Esophagus (tissue), 2 donors: ENCODE measurements around the gene TUBB4A. TPM values are rescaled to one million over a fixed set of nuclear protein-coding genes. Genes with fewer than 3 reads are reported as not detected.
"Not testable (repeated sequence)": the region's sequence is repeated elsewhere in the genome, so short reads cannot be mapped to it uniquely, and the experiment has no call there.

Experiments used
- H3K27ac ChIP-seq, 2 donors: one replicate each; pipeline ENCODE4 v1.5.1; 2013; ENCODE audit warnings: low read depth in 2 of 2, mild to moderate bottlenecking in 2 of 2, inconsistent platforms in 1 of 2, low read length in 1 of 2, moderate library complexity in 1 of 2
- H3K27me3 ChIP-seq, 2 donors: one replicate each; pipeline ENCODE4 v1.6.1; 2013; ENCODE audit warnings: low read length in 2 of 2, control low read depth in 1 of 2, mild to moderate bottlenecking in 1 of 2; ENCODE audit not compliant: insufficient read depth in 2 of 2, control insufficient read depth in 1 of 2
- H3K36me3 ChIP-seq, 2 donors: one replicate each; pipeline ENCODE4 v1.6.1; 2013; ENCODE audit warnings: low read length in 1 of 2; ENCODE audit not compliant: control insufficient read depth in 2 of 2, insufficient read depth in 2 of 2
- H3K4me1 ChIP-seq, 2 donors: one replicate each; pipeline ENCODE4 v1.6.1; 2013; ENCODE audit warnings: low read length in 1 of 2; ENCODE audit not compliant: control insufficient read depth in 2 of 2, insufficient read depth in 2 of 2
- H3K4me3 ChIP-seq, 2 donors: one replicate each; pipeline ENCODE4 v1.5.1; 2013; ENCODE audit warnings: low read length in 2 of 2, mild to moderate bottlenecking in 2 of 2, low read depth in 1 of 2, moderate library complexity in 1 of 2
- H3K9me3 ChIP-seq, 2 donors: one replicate each; pipeline ENCODE4 v1.6.1; 2013; ENCODE audit warnings: mild to moderate bottlenecking in 2 of 2, low read depth in 1 of 2, low read length in 1 of 2, moderate library complexity in 1 of 2; ENCODE audit not compliant: control insufficient read depth in 2 of 2, insufficient read depth in 1 of 2
- WGBS, 2 donors: extraction: QIAGEN DNeasy Blood & Tissue Kit; methylation state at CpG; one replicate each; pipeline ENCODE4 v1.1.7; 2013; 5-methylcytosine and 5-hydroxymethylcytosine counted together
- polyA plus RNA-seq, 2 donors: library from polyadenylated mRNA; stranded (reverse); fragments of 200-250 nt; gene quantifications; one replicate each; pipeline ENCODE4 v1.2.3, GENCODE V29; 2013
- donor health status: healthy with polysubstance abuse.
- donor health status: Bipolar disorder and iron deficiency.

TUBB4A gene
- polyA plus RNA-seq, 2 donors: 0.06 to 0.16 TPM

GRCh38 chr19:6516018-6516658, 14.0 kb upstream of the TUBB4A start:
- Histone ChIP-seq H3K9me3 (no peaks in the 10 kb centered on the region), H3K27ac (peak overlapping the region; percentile 14 to 77), H3K4me3 (peak overlapping the region; percentile 54 to 61), H3K27me3 (no peaks in the 10 kb centered on the region), H3K4me1 (peaks cover 0 to 4% of the 10 kb centered on the region in 2 donors), H3K36me3 (no peaks in the 10 kb centered on the region)
- 0 to 2% methylated on average over 26 of the region's 26 CpGs for WGBS, 2 donors

GRCh38 chr19:6514926-6515544, 12.9 kb upstream of the TUBB4A start:
- H3K9me3 ChIP-seq: no peaks in the 10 kb centered on the region
- H3K27me3 ChIP-seq: no peaks in the 10 kb centered on the region
- no peak overlapping the region for H3K27ac ChIP-seq
- H3K4me3 ChIP-seq: no peak overlapping the region
- WGBS, 2 donors: 83 to 88% methylated on average over 15 of the region's 15 CpGs
- no peaks in the 10 kb centered on the region for H3K36me3 ChIP-seq
- peaks cover 0 to 4% of the 10 kb centered on the region in 2 donors for H3K4me1 ChIP-seq

GRCh38 chr19:6514089-6514488, 12.0 kb upstream of the TUBB4A start:
- Histone ChIP-seq H3K4me1 (peaks cover 0 to 4% of the 10 kb centered on the region in 2 donors), H3K27ac (no peak overlapping the region)
- 66 to 77% methylated on average over 9 of the region's 9 CpGs for WGBS, 2 donors

GRCh38 chr19:6510618-6511017, 8.5 kb upstream of the TUBB4A start:
- Histone ChIP-seq H3K4me3 (no peak overlapping the region), H3K27ac (no peak overlapping the region), H3K9me3 (no peaks in the 10 kb centered on the region), H3K36me3 (no peaks in the 10 kb centered on the region), H3K27me3 (no peaks in the 10 kb centered on the region), H3K4me1 (no peaks in the 10 kb centered on the region)
- WGBS, 2 donors: 86 to 93% methylated on average over 7 of the region's 7 CpGs

More at GRCh38 chr19:6514089-6514488, 12.0 kb upstream of the TUBB4A start:
- H3K9me3 ChIP-seq: no peaks in the 10 kb centered on the region
- H3K36me3 ChIP-seq: no peaks in the 10 kb centered on the region
- no peak overlapping the region for H3K4me3 ChIP-seq
- H3K27me3 ChIP-seq: no peaks in the 10 kb centered on the region

GRCh38 chr19:6509118-6509971, 7.2 kb upstream of the TUBB4A start:
- 63 to 71% methylated on average over 20 of the region's 20 CpGs for WGBS, 2 donors
- Histone ChIP-seq H3K4me1 (no peaks in the 10 kb centered on the region), H3K27me3 (no peaks in the 10 kb centered on the region), H3K4me3 (no peak overlapping the region), H3K36me3 (no peaks in the 10 kb centered on the region), H3K27ac (no peak overlapping the region), H3K9me3 (no peaks in the 10 kb centered on the region)

GRCh38 chr19:6508028-6508771, 6.1 kb upstream of the TUBB4A start:
- H3K4me3 ChIP-seq, H3K27me3 ChIP-seq, H3K4me1 ChIP-seq, H3K36me3 ChIP-seq, H3K9me3 ChIP-seq, H3K27ac ChIP-seq: not testable (repeated sequence)
- WGBS, 2 donors: 83 to 85% methylated on average over 9 of the region's 9 CpGs

- H3K36me3 ChIP-seq: no peaks in the 10 kb centered on the region
- no peak overlapping the region for H3K27ac ChIP-seq
- no peaks in the 10 kb centered on the region for H3K9me3 ChIP-seq
- peaks cover 0 to 8% of the 10 kb centered on the region in 2 donors for H3K4me1 ChIP-seq
- H3K4me3 ChIP-seq: no peak overlapping the region
- peaks cover 0 to 4% of the 10 kb centered on the region in 2 donors for H3K27me3 ChIP-seq
- 82 to 83% methylated on average over 9 of the region's 9 CpGs for WGBS, 2 donors
Measured at GRCh38 chr19:6503407-6504201, 1.5 kb upstream of the TUBB4A start.

GRCh38 chr19:6500837-6501739, 1.0 kb downstream of the TUBB4A start:
- H3K27me3 ChIP-seq: peaks cover 0 to 4% of the 10 kb centered on the region in 2 donors
- H3K4me3 ChIP-seq: no peak overlapping the region
- no peaks in the 10 kb centered on the region for H3K9me3 ChIP-seq
- no peak overlapping the region for H3K27ac ChIP-seq
- H3K36me3 ChIP-seq: no peaks in the 10 kb centered on the region
- peaks cover 0 to 8% of the 10 kb centered on the region in 2 donors for H3K4me1 ChIP-seq
- 58 to 60% methylated on average over 24 of the region's 24 CpGs for WGBS, 2 donors
